IPS-11a (cell line): ENCODE data around the gene CLDN14.

Source experiments
- H3K4me3 ChIP-seq: one replicate; pipeline ENCODE4 v1.5.1; 2013; ENCODE audit warnings: low read depth, low read length, control low read depth

The CLDN14 gene

DNA sequence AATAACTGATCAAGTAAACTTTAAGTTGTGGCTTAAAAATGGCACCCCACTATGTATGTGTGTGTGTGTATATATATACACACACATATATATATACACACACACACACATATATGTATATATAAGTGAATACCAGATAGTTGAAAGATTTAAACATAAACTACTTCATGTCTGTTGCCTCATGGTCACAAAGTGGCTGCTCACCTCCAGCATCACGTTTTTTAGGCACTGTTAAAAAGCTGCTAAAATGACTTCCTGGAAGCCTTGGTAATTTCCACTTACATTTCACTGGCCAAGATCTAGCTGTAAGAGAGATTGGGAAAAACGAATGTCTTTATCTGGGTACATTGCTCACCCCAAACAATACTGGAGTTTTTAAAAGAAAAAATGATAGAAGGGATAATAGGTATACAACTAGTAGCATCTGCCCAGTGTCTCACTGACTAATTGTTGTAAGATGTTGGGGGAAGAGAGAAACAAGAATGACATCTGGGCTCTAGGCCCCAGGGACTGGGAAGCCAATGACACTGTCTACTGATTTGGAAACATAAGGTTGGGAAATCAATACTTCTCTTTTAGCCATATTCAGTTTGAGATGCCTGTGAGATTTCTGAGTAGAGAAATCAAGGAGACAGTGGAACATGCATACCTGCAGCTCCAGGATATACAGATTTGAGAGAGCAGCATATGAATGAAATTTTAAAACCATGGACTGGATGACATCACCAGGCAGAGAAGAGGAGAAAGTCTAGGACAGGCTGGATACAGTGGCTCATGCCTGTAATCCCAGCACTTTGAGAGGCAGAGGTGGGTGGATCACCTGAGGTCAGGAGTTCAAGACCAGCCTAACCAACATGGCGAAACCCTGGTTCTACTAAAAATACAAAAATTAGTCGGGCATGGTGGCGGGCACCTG lies 42.8 kb downstream of the CLDN14 start:
- H3K4me3 ChIP-seq: no peak overlapping the region

DNA sequence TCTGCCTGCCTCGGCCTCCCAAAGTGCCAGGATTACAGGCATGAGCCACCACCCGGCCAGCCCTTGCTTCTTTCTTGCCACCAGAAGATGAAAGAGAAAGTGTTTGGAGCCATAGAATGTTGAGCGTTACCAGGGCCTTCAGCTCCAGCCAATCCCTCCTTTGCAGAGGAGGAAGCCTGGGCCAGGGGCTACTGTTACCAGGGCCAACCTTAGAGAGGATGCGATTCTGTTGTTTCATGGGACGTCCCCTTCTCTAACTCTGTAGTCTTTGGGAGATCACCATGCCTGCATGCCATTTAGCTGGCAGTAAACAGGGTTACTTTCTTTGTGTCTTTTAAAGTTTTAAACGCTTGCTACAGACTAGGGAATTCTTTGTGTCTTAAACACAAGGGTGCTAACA lies 45.8 kb downstream of the CLDN14 start:
- no peak overlapping the region for H3K4me3 ChIP-seq

DNA sequence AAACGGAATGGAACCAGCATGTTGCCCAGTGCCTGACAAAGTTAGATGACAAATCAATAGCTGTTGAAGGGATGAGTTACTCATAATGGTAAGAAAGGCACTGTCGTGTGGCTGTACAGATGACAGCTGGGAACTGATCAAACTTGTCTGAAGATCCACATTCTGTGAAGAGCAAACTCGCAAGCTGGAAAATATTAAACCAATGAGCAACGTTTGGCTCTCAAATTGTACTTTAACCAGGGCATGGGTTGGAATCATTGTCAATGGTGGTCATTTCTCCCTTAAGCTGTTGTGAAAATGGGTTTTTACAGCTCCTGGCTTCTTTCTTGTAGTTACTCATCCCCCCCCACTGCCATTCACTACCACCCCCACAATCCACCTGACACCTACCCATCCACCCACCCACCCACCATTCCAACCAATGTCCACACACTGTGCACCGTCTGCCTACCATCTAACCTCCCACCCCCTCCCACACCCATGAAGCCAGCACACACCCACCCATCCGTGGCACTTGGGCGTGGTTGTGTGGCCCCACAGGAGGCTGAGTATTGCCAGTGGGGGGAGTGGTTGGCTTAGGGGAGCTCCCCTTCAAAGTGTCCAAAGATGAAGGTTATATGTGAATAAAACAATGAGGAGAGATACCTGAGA lies 46.7 kb downstream of the CLDN14 start:
- no peak overlapping the region for H3K4me3 ChIP-seq

DNA sequence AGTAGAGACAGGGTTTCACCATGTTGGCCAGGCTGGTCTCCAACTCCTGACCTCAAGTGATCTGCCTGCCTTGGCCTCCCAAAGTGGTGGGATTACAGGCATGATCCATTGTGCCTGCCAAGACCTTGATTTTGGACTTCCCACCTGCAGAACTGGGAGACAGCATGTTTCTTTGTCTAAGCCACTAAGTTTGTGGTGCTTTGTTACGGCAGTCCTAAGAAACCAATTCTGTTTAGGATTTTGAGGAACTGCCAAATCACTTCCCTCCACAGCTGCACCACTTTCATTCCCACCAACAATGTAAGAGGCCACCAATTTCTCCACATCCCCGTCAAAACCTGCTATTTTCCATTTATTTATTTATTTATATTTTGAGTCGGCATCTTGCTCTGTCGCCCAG lies 48.7 kb downstream of the CLDN14 start:
- H3K4me3 ChIP-seq: no peak overlapping the region

DNA sequence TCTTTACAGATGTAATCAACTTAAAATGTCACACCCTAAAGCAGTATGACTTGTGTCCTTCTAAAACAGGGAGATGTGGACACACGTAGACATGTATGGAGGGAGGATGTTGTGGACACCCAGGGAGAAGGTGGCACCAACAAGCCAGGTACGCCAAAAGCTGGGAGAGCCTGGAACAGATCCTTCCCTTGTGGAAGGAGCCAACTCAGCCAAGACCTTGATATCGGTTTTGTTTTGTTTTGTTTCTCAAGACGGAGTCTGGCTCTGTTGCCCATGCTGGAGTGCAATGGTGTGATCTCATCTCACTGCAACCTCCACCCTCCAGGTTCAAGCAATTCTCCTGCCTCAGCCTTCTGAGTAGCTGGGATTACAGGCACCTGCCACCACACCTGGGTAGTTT lies 49.1 kb downstream of the CLDN14 start:
- H3K4me3 ChIP-seq: no peak overlapping the region

DNA sequence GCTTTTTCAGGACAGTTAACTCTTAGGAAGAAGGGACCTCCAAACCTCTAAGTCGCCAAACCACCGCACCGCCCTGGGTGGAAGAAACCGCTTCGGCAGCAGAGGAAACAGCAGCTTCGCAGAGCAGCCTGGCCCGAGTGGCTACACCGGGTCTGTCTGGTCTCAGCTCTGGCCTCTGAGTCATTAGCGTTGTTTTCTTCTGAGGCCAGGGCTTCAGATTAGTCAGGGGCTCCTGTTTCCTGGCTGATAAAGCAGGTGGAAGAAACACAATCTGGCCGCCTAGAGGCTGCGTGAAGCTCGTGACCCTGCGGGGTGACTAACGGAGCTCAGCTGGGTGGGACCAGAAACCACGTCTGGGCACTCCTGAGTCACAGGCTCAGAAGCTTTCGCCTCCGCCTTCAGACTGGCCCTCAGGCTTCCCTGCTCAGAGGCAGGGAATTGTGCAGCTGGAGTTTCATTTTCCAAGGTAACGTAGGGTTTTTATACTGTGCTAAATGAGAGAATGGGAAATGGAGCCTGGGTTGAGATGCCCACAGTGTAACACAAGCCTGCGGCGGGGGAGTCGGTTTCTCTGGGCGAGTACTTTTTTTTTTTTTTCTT lies 49.9 kb downstream of the CLDN14 start:
- no peak overlapping the region for H3K4me3 ChIP-seq

DNA sequence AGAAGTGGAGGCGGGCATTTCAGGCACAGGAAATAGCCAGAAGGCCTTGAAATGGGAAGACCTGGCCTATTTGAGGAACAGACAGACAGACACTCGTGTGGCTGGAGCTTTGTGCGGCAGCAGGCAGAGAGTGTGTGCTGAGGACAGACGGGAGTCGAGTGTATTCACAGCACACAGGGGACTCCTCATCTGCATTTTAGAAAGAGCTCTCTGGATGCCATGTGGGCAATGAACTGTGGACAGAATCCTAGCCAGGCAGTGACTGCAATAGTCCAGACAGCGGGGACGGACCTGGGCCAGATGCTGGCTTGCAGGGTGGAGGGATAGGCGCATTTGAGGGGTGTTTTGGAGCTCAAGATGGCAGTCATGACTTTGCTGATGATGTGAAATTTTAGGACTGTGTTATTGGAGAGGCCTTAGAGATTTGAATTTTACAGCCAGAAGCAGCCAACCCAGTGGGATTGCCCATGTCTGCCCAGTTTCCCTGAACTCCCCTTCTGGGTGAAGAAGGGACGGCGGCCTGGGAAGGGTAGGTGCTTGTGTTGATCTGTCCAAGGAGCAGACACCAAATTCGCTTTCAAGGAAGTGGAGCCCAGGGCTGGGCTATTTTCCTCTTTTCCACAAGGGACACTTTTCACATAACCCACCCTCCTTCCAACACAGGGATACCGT lies 51.0 kb downstream of the CLDN14 start:
- H3K4me3 ChIP-seq: no peak overlapping the region

DNA sequence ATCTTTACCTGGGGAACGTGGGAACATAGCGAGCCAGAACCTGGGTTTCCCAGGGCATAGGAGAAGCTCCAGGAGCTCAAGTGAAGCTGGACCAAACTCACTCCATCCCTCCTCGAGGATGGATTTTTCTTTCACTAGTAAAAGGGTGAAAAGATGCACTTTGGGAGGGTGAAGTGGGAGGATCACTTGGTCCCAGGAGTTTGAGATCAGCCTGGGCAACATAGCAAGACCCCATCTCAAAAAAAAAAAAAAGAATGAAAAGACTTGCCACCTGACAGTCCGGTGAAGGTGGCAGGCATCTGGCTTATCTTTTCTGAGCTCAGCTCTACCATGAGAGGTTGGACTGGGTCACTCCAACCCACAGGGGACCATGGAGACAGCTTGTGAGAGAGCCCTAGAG lies 52.4 kb downstream of the CLDN14 start:
- H3K4me3 ChIP-seq: no peak overlapping the region

DNA sequence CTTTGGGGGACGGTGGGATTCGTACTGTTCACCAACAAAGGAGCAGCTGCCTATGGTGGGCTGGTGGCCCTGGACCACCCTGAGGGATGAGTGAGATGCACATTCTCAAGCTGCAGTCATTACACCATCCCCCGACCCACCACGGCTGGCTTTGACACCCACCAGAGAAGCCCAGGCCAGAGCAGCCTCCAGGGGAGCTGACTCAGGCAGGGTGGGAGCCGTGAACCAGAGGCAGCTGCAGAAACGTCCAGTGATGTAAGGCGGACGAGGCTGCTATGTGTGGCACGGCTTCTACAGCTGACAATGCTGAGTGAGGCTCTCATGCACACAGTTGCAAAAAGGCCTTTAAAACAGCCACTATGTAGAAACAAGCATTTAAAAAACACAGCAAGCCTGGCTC lies 54.6 kb downstream of the CLDN14 start:
- H3K4me3 ChIP-seq: no peak overlapping the region

DNA sequence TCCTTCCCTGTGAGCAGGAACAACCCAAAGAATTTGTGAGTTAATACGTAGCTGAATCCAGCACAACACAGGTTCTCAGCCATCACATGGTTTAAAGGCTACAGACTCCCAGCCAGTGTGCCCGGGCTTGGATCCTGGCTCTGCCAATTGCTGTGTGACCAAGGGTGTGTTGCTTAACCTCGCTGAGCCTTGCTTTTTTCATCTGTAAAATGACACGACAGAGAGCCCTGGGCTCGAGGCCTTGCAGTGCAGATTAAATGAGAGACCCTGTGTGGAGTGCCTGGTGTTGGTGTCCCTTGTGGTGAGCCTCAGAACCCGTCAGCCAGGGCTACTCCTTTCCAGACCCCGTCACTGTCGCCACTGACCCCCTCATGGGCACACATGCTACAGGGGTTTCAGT lies 55.3 kb downstream of the CLDN14 start:
- no peak overlapping the region for H3K4me3 ChIP-seq

DNA sequence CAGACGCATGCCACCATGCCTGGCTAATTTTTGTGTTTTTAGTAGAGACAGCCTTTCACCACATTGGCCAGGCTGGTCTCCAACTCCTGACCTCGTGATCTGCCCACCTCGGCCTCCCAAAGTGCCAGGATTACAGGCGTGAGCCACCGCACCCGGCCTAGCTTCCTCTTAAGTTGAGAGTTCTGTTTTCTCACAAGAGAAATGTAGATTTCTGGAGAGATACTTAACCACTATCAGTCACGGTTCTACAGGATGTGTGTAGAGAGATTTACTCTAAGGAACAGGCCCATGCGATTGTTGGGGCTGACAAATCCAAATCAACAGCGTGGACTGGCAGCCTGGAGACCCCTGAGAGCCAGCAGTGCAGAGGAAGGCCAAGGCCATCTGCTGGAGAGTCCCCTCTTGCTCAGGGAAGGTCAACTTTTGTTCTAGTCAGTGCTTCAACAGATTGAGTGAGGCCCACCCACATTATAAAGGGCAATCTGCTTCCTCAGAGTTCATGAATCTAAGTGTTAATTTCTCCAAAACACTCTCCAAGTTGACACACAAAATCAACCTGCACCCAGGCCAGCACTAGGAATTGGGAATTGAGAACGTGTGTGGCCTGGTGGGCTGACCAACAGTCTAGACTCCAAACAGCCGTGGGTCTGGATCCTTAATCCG lies 56.0 kb downstream of the CLDN14 start:
- no peak overlapping the region for H3K4me3 ChIP-seq

DNA sequence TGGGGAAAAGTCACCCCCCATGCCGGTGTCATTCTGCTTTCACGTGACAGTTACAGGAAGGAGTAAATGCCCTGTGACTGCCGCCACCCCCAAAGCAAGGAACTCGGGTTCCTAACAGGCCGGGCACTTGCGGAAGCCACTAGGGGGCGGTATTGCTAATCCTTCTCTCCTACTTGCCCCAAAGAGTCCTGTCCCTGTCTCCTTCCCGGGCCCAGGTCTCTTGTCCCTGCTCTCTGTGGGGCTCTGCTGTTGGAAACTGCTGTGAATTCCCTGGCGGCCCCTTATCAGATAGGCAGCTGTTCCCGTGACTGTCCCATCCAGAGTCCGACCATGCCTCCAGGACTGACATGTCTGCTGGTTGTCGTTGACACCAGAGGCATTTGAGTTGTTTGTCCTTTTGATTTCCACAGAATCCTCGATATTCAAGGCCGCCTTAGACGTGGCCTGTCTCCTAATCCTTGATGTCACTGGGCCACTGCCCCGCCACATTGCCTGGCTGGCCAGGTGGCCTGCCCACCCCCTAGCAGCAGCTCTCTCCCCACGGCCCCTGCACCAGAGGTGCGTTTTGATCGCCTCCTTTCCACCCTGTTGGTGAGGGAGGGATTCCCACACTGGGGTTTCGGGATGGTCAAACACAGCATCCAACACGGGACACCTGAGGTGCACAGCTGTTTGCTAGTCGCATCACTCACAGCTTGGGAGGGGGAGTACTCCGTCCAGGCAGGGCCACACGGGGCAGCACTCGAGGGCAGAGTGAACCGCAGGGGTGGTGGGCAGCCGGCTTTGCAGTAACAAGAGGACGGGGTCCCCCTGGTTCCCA lies 57.4 kb downstream of the CLDN14 start:
- no peak overlapping the region for H3K4me3 ChIP-seq

DNA sequence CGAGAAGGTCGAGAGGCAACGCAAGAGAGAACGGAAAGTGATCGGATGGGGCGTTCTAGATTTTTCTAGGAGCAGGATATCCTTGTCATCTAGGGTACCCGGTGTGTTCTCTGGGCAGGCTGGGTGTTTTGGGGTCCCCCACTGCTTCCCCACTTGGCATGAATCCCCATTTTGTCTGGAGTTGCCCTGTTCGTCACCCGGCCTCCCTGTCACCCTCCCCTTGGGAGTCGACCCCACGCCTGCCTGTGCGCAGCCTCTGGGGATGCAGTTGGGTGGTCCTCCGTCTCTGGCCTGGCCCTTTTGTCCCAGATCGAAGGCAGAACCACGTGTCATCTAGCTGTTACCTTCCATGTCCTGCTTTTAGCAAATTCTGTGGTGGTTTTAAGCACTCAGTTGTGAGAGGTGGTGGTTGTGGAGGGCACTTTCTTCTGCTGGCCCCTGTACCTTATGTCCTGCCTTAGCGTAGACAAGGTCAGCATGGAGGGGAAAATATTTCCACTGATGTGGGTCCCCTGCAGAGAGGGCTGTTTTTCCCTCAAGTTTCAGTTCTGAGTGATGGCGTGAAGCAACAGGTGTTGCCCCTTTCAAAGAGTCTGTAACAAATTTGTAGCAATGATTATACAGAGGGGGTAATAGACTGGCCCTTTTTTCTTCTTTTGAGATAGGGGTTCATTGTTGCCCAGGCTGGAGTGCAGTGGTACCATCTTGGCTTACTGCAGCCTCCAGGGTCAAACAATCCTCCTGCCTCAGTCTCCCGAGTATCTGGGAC lies 59.2 kb downstream of the CLDN14 start:
- H3K4me3 ChIP-seq: no peak overlapping the region

DNA sequence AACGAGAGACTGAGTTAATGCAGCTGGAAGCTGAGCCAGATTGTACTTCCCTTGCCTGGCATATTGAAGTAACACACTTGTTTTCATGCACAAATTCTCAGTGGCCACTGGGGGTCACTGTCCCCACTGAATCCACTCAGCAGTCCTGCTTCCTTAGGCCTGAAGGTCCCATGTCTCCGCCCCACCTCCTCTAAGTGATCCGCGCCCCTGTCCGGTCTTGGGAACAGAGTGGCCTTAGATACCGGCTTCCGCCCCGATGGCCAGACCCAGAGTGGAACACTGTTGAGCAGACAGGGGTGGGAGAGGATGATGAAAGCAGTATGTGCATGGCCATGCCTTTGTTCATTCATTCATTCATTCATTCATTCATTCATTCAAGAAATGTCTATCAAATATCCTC lies 59.9 kb downstream of the CLDN14 start:
- H3K4me3 ChIP-seq: no peak overlapping the region

DNA sequence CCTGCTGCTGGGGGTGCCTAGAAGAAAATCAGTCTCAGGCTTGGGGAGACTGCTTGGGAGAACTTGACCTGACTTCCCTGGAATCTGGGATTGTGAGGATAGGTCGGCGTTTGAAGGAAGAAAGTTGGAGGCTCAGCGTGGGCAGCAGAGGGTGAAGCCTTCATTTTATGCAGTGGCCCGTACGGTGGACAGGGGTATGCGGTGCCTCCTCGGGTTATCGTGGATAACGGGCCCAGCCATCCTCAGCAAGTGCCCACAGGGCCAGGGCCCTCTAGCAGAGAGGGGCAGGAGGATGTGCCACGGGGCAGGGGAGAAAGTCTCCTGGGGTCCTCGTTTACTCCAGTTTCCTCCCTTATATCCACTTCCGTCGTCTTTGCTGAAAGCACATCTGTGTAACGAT lies 60.7 kb downstream of the CLDN14 start:
- no peak overlapping the region for H3K4me3 ChIP-seq

DNA sequence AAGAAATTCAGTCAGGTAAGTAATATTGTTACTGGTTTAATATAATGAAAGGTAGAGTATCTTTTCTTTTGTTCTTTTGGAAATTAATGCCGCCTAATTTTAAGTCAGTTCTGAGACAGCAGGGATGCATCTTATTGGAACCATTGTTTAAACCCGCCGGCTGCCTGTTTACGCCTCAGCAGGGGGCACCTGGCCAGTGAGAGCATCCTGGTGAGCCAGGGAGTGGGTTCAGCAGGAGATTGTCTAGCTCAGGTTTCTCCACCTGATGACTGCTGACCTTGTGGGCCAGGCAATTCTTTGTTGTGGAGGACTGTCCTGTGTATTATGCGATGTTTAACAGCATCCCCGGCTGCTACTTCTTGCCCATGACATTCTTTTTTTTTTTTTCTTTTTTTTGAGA lies 64.5 kb downstream of the CLDN14 start:
- H3K4me3 ChIP-seq: no peak overlapping the region

DNA sequence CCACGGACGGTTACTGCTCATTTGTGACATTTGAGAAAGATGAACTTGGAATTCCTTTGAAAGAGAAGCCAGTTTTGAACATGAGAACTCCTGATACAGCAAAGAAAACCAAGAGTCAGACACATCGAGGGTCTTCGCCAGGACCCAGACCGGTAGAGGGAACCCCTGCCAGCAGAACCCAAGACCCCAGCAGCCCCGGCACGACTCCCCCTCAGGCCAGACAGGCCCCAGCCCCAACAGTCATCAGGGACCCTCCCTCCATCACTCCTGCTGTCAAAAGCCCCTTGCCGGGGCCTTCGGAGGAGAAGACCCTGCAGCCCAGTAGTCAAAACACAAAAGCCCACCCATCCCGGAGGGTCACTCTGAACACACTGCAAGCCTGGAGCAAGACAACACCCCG lies 67.0 kb downstream of the CLDN14 start:
- H3K4me3 ChIP-seq: no peak overlapping the region

DNA sequence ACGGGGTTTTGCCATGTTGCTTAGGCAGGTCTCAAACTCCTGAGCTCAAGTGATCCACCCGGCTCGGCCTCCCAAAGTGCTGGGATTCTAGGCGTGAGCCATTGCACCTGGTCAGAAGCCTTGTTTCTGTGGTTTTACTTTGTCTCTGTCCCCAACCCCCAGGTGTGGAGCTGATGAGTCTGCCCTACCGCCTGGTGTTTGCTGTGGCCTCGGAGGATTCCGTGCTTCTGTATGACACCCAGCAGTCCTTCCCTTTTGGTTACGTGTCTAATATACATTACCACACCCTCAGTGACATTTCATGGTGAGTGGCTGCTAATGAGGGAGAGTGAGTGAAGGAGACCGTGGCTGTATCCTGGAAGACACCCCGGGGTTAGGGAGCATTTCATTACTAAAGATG lies 68.6 kb downstream of the CLDN14 start:
- H3K4me3 ChIP-seq: no peak overlapping the region
